ENCODE data around the gene UTS2B. TPM values are rescaled to one million over a fixed set of nuclear protein-coding genes. Genes with fewer than 3 reads are reported as not detected.

The UTS2B gene
- total and polyA plus RNA-seq, 4 donors = 0.10 to 0.76 TPM; not detected in 2

DNA sequence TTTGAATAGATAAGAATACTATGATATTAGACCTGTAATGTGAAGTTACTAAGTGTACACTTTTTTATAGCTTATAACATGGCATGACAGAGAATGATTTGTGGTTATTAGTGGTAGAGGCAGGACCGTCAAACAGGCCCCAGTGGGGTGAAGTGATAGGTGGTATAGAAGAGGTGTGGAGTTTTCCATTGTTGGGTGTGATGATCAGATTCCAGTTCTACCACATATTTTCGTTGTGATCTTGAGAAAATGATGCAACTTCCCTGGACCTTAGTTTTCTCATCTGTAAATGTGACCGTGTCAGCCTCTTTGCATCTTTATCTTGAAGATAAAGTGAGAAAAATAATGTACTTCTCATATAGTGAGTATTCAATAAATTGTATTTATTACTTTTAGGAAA is 30.3 kb upstream of the UTS2B start:
- no peaks in the 10 kb centered on the region for H3K9me3 ChIP-seq (ENCODE audit: control insufficient read depth in 4 of 4, low read length in 3 of 4)
- H3K9ac ChIP-seq (ENCODE audit: low read depth in 1 of 2, low read length in 2 of 2) = no peak overlapping the region
- H3K27me3 ChIP-seq (ENCODE audit: control insufficient read depth in 4 of 4, insufficient read depth in 4 of 4, low read length in 3 of 4) = no peaks in the 10 kb centered on the region
- peaks cover 5 to 11% (median 7%) of the 10 kb centered on the region in 4 donors for H3K4me1 ChIP-seq (ENCODE audit: control insufficient read depth in 4 of 4, insufficient read depth in 4 of 4, low read length in 3 of 4)
- no peak for TF ChIP-seq FOXA1 (IDR thresholded peaks at IDR 0.05)
- TF ChIP-seq, protein P1, sequence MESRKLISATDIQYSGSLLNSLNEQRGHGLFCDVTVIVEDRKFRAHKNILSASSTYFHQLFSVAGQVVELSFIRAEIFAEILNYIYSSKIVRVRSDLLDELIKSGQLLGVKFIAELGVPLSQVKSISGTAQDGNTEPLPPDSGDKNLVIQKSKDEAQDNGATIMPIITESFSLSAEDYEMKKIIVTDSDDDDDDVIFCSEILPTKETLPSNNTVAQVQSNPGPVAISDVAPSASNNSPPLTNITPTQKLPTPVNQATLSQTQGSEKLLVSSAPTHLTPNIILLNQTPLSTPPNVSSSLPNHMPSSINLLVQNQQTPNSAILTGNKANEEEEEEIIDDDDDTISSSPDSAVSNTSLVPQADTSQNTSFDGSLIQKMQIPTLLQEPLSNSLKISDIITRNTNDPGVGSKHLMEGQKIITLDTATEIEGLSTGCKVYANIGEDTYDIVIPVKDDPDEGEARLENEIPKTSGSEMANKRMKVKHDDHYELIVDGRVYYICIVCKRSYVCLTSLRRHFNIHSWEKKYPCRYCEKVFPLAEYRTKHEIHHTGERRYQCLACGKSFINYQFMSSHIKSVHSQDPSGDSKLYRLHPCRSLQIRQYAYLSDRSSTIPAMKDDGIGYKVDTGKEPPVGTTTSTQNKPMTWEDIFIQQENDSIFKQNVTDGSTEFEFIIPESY (IDR thresholded peaks at IDR 0.05) = no peak
- TF ChIP-seq RAD21 (IDR thresholded peaks at IDR 0.05) = no peak
- no peak for TF ChIP-seq TAF1 (conservative IDR thresholded peaks at IDR 0.05)
- no peak for TF ChIP-seq FOXA2 (IDR thresholded peaks at IDR 0.05)
- TF ChIP-seq, protein P2, sequence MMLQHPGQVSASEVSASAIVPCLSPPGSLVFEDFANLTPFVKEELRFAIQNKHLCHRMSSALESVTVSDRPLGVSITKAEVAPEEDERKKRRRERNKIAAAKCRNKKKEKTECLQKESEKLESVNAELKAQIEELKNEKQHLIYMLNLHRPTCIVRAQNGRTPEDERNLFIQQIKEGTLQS (IDR thresholded peaks at IDR 0.05) = no peak
- TF ChIP-seq EGR1 (IDR thresholded peaks at IDR 0.05; ENCODE audit: low read depth in 2 of 2) = no peak
- no peak for TF ChIP-seq HNF4G (IDR thresholded peaks at IDR 0.05)
- TF ChIP-seq RXRA (IDR thresholded peaks at IDR 0.05) = no peak
- no peak for TF ChIP-seq YY1 (IDR thresholded peaks at IDR 0.05)
- TF ChIP-seq JUND (IDR thresholded peaks at IDR 0.05) = no peak
- no peak for TF ChIP-seq HNF4A (conservative IDR thresholded peaks at IDR 0.05)
- TF ChIP-seq GABPA (IDR thresholded peaks at IDR 0.05 in 1 of 2, conservative IDR thresholded peaks at IDR 0.05 in 1 of 2) = no peak
- TF ChIP-seq, protein P3, sequence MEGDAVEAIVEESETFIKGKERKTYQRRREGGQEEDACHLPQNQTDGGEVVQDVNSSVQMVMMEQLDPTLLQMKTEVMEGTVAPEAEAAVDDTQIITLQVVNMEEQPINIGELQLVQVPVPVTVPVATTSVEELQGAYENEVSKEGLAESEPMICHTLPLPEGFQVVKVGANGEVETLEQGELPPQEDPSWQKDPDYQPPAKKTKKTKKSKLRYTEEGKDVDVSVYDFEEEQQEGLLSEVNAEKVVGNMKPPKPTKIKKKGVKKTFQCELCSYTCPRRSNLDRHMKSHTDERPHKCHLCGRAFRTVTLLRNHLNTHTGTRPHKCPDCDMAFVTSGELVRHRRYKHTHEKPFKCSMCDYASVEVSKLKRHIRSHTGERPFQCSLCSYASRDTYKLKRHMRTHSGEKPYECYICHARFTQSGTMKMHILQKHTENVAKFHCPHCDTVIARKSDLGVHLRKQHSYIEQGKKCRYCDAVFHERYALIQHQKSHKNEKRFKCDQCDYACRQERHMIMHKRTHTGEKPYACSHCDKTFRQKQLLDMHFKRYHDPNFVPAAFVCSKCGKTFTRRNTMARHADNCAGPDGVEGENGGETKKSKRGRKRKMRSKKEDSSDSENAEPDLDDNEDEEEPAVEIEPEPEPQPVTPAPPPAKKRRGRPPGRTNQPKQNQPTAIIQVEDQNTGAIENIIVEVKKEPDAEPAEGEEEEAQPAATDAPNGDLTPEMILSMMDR (IDR thresholded peaks at IDR 0.05; ENCODE audit: low read depth, low read length, missing input control) = no peak
- 85% methylated on average over 3 of the region's 3 CpGs for WGBS
- H3K36me3 ChIP-seq (ENCODE audit: control insufficient read depth in 4 of 4, insufficient read depth in 3 of 4, low read depth in 1 of 4, low read length in 3 of 4) = peaks cover 10 to 56% (median 31%) of the 10 kb centered on the region in 4 donors
- H3K27ac ChIP-seq (ENCODE audit: low read depth in 1 of 2, low read length in 2 of 2) = no peak overlapping the region
- no peak overlapping the region for H3K4me3 ChIP-seq (ENCODE audit: low read depth in 1 of 3, low read length in 3 of 3)
- no peak for DNase-seq (ENCODE audit: low spot score)

DNA sequence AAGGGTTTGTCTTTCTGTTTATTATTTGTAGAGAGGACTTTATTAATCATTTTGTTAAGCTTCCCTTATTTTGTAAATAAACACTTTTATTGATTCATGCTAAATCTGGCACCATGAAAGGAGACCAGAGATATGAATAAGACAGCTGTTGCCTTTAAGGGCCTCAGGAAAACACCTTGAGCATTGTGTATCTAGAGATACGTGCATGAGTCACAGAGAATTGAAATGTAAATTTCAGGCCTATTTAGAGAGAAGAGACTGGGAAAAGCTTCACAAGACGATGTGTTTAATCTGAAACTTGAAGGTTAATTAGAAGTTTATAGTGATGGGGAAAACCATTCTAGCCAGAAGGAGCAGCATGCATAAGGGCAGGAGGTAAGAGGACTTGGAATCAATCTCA is 28.6 kb upstream of the UTS2B start:
- peaks cover 6 to 21% (median 9%) of the 10 kb centered on the region in 4 donors for H3K4me1 ChIP-seq (ENCODE audit: control insufficient read depth in 4 of 4, insufficient read depth in 4 of 4, low read length in 3 of 4)
- TF ChIP-seq JUND (IDR thresholded peaks at IDR 0.05) = no peak
- no peak for TF ChIP-seq NR2F2 (IDR thresholded peaks at IDR 0.05)
- TF ChIP-seq YY1 (IDR thresholded peaks at IDR 0.05) = no peak
- no peak for TF ChIP-seq SP1 (IDR thresholded peaks at IDR 0.05)
- no peak for TF ChIP-seq GABPA (IDR thresholded peaks at IDR 0.05 in 1 of 2, conservative IDR thresholded peaks at IDR 0.05 in 1 of 2)
- no peak for TF ChIP-seq TAF1 (conservative IDR thresholded peaks at IDR 0.05)
- no peak for TF ChIP-seq HNF4G (IDR thresholded peaks at IDR 0.05)
- TF ChIP-seq, protein P3 (IDR thresholded peaks at IDR 0.05; ENCODE audit: low read depth, low read length, missing input control) = no peak
- no peak for TF ChIP-seq HNF4A (conservative IDR thresholded peaks at IDR 0.05)
- TF ChIP-seq, protein P4, sequence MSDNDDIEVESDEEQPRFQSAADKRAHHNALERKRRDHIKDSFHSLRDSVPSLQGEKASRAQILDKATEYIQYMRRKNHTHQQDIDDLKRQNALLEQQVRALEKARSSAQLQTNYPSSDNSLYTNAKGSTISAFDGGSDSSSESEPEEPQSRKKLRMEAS (IDR thresholded peaks at IDR 0.05) = no peak
- TF ChIP-seq, protein P2 (IDR thresholded peaks at IDR 0.05) = no peak
- TF ChIP-seq RXRA (IDR thresholded peaks at IDR 0.05) = no peak
- TF ChIP-seq, protein P5, sequence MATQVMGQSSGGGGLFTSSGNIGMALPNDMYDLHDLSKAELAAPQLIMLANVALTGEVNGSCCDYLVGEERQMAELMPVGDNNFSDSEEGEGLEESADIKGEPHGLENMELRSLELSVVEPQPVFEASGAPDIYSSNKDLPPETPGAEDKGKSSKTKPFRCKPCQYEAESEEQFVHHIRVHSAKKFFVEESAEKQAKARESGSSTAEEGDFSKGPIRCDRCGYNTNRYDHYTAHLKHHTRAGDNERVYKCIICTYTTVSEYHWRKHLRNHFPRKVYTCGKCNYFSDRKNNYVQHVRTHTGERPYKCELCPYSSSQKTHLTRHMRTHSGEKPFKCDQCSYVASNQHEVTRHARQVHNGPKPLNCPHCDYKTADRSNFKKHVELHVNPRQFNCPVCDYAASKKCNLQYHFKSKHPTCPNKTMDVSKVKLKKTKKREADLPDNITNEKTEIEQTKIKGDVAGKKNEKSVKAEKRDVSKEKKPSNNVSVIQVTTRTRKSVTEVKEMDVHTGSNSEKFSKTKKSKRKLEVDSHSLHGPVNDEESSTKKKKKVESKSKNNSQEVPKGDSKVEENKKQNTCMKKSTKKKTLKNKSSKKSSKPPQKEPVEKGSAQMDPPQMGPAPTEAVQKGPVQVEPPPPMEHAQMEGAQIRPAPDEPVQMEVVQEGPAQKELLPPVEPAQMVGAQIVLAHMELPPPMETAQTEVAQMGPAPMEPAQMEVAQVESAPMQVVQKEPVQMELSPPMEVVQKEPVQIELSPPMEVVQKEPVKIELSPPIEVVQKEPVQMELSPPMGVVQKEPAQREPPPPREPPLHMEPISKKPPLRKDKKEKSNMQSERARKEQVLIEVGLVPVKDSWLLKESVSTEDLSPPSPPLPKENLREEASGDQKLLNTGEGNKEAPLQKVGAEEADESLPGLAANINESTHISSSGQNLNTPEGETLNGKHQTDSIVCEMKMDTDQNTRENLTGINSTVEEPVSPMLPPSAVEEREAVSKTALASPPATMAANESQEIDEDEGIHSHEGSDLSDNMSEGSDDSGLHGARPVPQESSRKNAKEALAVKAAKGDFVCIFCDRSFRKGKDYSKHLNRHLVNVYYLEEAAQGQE (IDR thresholded peaks at IDR 0.05) = no peak
- TF ChIP-seq, protein P1 (IDR thresholded peaks at IDR 0.05) = no peak
- TF ChIP-seq EGR1 (IDR thresholded peaks at IDR 0.05; ENCODE audit: low read depth in 2 of 2) = no peak
- TF ChIP-seq RAD21 (IDR thresholded peaks at IDR 0.05) = no peak
- H3K27me3 ChIP-seq (ENCODE audit: control insufficient read depth in 4 of 4, insufficient read depth in 4 of 4, low read length in 3 of 4) = no peaks in the 10 kb centered on the region
- no peak overlapping the region for H3K9ac ChIP-seq (ENCODE audit: low read depth in 1 of 2, low read length in 2 of 2)
- peaks cover 7 to 56% (median 31%) of the 10 kb centered on the region in 4 donors for H3K36me3 ChIP-seq (ENCODE audit: control insufficient read depth in 4 of 4, insufficient read depth in 3 of 4, low read depth in 1 of 4, low read length in 3 of 4)
- no peak for DNase-seq (ENCODE audit: low spot score)
- H3K4me3 ChIP-seq (ENCODE audit: low read depth in 1 of 3, low read length in 3 of 3) = no peak overlapping the region
- 67% methylated on average over 2 of the region's 2 CpGs for WGBS
- H3K9me3 ChIP-seq (ENCODE audit: control insufficient read depth in 4 of 4, low read length in 3 of 4) = no peaks in the 10 kb centered on the region
- H3K27ac ChIP-seq (ENCODE audit: low read depth in 1 of 2, low read length in 2 of 2) = no peak overlapping the region

Measured in liver (tissue), 9 donors.